Esophagus mucosa (tissue), 1 donor: ENCODE data around the gene HK3. TPM values are rescaled to one million over a fixed set of nuclear protein-coding genes. Genes with fewer than 3 reads are reported as not detected.

Source experiments
- ATAC-seq: fragments of 200-7000 bp; cut with Tn5 transposase; one replicate; pipeline ENCODE4 v1.9.1; 2020
- total RNA-seq: library from RNA; stranded (reverse); gene quantifications from one replicate; pipeline ENCODE4 v1.2.4, GENCODE V29; 2023
- donor health status: DM: yes; HTN: yes; CAD: no.

The HK3 gene
- total RNA-seq, 1 donor from 2014 or later: 1.4 TPM

DNA sequence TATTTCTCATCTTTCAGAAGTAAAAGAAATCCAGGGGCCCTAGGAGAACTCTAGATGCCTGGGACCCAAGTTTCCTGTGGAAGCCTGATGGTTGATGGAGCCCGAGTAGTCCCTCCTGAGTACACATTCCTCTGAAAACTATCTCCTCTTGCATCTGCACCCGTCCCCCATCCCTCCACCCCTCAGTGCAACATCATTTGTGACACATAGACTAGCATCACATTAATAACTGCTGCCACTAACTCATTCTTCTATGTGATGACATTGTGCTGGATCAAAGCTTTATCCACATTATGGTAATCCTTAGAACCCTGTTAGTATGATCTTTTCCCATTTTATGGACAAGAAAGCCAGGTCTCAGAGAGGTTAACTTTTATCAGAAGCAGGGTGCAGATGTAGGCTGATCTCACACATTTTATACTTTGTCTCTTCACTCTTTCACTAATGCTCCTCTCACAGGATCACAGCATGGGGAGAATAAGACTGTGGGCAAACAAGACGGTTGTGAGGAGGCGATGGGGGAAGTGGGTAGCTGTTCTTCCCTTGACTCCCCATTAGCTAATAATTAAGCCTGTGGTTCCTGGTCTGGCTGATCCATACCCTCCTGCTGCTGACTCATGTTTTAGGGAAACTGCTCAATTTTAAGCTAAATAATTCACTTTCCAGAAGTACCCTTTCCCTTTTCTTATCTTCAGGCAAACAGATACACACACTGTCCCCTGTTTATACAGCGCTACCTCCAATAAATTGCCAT, 3.9 kb upstream of the HK3 start:
- ATAC-seq: no peak

DNA sequence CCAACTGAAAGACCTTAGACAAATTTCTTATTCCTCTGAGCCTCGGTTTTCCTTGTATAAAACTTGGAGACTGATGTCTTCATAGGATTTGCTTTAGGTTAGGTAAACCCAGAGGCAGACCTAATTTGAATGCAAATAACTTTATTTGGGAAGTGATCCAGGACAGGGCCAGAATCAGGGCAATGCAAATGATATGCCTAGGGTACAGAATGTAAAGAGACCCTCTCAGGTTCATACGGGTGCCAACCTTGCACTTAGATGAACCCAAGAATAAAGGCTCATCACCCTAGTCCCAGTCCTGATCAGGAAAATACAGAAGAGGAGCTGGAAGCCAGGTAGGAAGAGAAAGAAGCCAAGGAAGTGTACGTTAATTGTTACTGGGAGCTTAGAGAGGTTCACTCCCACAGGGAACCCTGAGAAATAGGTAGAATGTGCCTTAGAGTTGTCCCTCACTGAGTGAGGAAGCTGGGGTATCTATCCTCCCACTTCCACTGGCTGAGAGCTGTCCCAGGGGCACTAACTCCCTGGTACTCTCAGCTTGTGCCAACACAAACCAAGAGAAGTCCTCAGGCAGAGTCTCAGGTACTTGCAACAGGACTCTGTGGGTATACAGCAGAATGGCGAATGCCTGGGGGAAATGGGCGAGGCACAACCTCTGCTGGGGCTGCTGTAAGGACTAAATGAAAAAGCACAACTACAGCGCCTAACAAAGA, 3.1 kb upstream of the HK3 start:
- ATAC-seq: no peak

DNA sequence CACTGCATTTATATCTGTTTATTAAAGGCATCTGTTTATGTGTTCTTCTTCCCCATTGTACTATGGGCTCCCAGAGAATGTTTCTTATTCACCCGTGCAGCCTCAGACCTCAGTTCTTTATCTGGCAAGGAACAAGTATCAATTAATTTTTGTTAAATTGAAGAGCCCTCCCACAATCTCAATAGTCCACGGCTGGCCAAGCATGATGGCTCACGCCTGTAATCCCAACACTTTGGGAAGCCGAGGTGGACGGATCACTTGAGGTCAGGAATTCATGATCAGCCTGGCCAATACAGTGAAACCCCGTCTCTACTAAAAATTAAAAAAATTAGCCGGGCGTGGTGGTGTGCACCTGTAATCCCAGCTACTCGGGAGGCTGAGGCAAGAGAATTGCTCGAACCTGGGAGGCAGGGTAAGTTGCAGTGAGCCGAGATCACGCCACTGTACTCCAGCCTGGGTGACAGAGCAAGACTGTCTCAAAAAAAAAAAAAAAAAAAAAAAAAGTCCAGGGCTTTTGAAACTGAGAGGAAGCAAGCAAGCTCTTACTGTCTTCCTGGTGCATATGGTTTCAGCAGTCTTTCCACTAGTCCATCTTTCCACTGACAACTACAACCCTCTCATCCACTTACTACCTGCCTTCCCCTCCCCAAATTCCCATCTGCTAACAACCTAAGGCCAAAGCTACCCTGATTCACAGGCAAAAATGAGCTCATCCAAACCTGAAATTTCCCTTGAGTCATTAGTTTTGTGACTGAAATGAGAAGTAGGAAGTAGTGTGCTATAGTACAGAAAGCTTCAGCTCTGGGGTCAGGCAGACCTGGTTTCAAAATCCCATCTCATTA, 2.3 kb upstream of the HK3 start:
- ATAC-seq: no peak

DNA sequence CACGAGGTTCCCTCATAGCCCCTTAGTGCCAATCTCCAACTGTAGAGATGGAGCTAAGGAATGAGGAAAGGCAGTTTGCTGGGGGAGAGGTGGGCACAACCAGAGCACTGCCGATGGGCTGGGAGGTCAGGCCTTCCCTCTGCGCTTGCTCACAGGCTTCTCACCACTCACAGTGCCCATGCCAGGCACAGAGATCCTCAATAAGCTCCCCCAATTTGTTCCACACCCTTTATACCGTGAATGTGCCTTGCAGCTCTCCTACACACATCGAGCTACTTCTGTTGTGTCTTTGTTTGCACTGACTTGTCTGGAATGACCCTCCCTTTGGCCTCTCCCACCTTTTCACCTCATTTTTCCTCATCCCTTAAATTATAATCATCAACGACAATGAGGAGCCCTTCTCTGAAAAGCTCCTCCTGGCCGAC, 1.6 kb upstream of the HK3 start:
- no peak for ATAC-seq

DNA sequence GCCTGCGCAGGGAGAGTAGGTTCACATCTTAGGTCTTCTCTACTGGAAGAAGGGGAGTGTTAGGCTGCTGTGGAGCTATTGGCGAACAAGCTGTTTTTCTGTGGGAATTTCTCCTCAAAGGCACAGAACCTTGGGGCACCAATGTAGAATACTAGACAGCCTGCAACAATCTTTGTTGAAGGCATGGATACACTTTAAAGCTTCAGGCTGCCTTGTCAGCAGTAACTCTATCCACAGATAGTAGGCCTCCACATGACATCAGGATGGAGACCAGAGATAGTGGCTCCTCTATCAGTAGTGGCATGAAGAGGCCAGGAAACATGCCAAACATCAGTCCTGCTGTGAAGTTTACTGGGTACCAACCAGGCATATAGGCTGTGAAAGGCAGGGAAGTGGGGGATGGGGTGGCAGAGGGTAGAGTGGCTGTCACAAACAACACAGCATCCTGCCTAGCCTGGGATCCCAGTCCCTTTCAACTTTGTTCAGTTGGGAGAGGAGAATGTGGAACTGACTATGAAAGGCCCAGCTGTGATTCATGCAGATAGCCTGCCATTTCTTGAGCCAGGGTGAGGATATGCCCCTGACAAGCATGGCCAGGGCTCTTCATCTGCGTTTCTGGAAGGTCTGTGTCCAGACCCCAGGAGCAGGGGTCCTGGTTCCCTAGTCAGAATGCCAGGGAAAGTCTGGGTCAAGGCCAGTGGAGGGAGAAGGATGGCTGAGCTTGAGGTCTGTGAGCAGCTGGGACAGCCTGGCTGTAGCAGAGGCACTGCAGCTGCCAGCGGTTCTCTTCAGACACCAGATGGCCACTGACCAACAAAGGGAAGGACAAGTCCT, 1.0 kb upstream of the HK3 start:
- no peak for ATAC-seq

DNA sequence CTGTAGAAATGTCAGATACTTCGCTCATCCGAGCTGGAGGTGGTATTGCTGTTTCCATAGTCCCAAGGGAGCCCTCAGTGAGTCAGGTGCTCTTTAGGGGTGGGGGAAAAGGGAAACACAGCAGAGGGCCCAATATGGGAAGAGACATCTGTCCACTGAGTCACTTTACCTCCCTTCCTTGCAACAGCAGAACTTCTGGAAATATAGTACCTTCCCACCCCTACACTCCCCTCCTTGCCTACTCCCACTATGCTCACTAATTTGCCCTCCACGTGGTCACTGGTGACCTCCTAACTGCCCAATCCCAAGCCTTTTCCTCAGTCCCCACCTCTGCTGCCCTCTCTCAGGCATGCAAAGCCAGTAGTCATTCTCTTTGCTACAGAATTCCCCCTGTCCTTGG, 1.9 kb downstream of the HK3 start:
- no peak for ATAC-seq

DNA sequence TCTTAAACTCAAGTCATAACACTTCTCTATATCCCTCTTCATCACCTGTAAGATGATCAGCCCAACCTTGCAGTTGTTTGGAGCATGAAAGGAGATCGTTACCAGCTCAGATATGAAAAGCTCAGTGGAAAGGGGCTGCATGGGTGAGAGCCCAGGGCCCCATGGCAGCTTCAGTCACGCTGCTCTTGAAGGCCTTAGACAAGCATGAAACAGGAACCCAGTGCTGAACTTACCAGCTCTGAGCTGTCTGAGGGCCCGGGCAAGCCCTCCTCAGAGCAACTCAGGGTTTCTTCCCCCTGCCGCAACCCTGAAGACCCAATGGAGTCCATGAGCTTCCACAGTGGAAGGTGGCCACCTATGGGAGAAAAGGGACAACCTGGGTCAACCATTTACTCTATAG, 3.3 kb downstream of the HK3 start:
- ATAC-seq: no peak

DNA sequence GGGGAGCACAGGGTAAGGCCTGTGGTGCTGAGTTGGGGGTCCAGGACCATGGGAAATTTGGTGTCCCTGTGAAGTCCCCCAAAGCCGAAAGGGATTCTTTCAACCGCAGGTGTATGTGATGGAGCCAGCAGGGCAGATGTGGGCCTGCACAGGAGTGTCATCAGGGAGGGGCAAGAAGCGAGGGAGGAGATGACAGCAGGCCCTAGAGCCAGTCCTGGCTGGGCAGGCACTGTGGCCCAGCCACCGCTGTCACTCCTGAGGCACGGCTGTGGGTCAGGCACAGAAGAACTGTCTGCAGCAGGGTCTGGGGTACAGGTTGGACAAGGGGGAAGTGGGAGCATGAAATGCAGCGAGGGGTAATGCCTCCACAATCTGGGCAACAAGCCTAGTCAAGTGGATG, 4.8 kb downstream of the HK3 start:
- no peak for ATAC-seq

DNA sequence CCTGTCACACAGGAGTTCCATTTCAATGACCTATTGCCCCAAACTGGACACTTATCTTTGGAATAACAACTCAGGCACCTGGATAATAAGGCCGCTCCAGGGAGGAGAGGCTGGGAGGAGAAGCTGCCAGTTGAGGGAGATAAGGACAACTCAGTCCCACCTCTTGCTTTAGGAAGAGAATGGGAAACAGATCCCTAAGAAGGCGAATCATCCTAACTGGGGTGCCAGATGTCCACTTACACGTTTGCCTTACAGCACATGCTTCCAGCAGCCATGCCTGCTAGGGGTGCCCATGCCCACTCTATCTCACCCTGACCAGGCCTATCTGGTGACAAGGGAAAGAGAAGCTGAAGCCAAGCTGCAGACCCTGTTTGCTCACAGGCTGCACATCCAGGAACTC, 6.5 kb downstream of the HK3 start:
- ATAC-seq: no peak

DNA sequence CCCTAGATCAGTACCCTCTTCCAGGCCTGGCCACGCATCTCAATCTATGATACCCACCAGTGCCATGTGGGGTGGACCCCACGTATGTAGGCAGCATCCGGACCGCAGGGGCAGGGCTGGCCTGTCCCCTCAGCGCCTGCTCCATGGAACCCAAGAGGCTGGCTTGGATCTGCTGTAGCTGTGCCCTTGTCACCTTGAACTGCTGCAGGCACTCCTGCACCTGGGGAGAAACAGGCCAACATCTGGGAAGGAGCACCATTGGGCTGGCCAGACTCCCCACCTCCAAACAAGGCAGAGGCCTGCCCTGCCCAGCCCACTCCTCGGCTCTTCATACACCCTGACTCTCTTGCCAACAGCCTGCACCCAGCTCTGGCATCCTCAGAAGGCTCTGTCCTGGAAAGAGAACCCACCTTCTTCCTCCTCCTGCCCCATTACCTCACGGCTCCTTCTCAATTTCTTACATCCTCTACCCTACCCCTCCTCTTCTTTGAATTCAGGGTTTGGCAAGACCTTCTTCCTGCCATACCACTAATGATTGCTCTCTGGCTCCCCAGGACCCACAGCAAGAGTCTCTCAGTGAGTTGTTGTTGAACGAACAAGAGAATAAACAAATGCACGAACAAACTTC, 7.7 kb downstream of the HK3 start:
- no peak for ATAC-seq

DNA sequence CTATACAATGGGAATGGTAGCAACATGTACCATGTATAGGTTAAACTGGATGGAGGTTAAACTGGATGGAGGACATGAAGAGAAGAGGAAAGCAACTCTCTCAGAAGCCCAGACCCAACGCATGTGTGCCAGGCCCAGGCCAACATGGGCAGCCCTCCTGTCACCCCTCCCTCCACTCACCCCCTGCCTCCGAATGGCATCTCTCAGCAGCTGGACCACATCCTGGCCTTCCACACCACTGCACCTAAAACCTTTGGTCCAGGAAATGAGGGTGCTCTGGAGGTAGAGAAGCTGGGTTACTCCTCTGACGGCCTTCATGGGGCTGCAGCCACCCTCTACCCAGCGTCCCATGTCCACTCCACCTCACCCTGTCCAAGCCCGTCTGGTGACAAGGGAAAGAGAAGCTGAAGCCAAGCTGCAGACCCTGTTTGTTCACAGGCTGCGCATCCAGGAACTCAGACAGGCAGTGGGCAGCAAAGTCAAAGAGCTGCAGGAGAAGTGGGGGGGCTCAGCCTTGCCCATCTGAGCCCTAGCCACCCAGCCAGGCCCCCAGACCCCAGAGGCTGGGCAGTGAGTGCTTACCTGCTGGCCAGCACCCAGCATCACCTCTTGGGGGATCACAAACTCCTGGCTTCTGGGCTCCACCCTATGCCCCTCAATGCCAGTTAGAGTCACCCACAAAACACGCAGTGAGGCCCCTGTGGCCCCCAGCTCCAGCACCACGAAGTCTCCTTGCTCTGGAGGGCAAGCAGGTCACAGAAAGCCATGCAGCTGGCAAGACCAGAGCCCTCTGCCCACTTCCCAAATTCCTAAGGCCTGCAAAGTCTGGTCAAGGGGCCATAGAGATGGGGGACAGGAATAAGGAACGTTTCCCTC, 8.5 kb downstream of the HK3 start:
- ATAC-seq: no peak

DNA sequence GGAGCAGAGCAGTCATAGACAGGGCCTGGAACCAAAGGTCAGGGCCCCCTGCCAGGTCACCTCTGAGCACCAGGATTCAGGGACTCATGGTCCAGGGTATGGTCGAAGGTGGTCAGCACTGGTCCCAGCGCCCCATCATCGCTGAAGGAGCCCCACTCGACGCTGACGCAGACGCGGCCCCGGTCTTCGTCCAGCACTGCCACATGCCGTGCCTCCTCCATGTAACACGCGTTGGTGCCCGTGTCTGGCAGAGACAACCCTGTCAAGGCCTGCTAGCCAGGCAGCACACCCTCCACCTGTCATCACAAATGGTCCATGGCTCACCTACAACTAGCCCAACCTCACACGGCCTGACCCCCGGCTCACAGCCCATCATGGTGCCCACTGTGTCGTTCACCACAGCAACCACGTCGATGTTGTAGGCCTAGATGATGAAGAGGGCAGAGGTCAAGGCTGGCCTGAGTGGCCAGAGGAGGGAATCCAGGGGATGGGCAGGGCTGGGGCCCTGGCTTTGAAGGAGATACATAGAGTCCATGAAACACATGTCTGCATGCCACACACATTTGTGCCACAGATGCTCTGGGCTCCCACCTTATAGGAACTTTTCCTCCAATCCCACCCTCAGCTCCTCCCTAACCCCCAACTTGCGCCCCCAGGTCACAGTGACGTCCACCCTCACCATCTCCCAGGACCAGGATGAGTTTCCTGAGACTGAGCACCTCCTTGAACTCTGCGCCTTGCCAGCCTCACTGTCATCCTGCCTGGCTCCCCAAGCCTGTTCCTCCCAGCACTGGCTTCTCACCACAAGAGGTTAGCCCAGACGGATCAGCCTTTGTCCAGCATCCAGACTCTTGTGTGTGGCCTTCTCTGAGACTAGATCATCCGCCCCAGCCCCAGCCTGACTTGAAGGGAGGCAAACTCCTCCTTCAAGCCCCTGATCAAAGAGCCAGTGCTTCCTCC, 9.5 kb downstream of the HK3 start:
- no peak for ATAC-seq

DNA sequence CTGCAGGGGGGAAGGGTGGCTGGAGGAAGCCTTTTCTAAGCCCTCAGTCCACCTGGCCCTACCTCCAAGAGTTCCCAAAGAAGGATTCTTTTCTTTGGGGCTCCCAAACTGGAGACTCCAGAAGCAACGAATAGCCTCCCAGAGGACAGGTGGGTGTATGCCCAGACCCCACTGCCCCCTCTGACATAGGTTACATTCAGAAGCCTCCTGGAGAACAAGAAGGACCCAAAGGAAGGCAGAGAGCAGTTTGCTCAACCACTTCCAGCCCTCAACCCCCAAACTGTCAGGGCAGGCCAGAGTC, 10.3 kb downstream of the HK3 start:
- ATAC-seq: no peak

DNA sequence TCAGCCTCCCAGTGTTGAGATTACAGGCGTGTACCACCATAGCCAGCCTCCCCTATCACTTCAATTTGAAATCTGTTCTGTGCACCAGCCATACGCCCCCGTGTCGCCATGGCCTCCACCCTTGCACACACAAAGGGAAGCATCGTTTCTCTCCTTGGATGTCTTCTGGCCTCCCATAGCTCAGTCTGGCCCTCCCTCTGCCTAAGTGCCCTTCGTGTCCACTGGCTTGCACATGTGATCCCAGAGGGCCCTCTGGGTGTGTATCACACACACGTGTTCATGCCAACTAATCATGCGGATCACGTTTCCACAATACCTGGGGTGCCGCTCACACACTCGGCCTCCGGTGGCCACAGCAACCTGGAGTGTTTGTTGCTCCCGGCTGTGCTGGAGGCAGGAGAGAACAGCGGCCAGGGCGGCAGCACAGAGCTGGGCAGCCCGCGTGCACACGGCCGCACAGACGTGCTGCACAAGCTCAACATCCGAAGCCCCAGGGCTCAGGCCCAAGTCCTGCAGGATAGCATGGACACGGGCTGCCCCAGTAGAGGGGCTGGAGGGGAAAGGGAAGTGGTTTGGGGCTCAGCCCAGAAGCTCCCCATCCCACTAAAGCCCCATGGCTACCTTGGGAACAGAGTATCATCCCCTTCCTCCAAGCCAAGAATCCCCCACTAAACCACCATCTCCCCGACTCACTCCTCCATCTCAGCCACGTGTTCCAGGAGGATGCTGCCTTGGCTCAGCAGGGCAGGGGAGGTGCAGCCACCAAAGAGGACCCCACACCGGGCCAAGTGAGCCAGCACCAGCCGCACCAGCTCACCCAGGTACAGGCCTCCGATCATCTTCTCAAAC, 10.9 kb downstream of the HK3 start:
- ATAC-seq: no peak

DNA sequence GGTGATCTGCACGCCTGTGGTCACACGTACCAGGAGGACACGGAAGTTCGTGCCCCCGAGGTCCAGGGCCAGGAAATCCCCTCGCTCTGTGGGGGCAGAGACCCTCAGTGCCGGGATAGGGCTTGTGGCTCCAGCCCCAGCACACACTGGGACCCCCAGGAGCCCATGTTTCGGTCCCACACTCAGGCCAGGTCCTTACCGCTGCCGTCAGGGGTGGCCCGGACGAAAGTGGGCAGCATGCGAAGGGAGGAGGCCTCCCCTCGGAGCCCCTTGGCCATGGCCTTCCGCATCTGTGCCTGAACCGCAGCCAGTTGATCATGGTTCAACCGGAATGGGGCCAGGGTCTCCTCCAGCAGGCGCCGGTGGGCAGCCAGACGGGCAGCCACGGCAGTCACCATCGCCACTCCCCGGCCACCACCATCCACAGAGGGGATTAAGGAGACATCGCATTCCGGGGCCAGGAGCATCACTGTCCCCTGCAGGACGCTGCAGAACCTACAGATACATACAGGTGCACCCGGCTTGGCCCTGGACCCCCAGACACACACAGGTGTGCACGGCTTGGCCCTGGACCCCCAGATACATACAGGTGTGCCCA, 11.8 kb downstream of the HK3 start:
- ATAC-seq: no peak

DNA sequence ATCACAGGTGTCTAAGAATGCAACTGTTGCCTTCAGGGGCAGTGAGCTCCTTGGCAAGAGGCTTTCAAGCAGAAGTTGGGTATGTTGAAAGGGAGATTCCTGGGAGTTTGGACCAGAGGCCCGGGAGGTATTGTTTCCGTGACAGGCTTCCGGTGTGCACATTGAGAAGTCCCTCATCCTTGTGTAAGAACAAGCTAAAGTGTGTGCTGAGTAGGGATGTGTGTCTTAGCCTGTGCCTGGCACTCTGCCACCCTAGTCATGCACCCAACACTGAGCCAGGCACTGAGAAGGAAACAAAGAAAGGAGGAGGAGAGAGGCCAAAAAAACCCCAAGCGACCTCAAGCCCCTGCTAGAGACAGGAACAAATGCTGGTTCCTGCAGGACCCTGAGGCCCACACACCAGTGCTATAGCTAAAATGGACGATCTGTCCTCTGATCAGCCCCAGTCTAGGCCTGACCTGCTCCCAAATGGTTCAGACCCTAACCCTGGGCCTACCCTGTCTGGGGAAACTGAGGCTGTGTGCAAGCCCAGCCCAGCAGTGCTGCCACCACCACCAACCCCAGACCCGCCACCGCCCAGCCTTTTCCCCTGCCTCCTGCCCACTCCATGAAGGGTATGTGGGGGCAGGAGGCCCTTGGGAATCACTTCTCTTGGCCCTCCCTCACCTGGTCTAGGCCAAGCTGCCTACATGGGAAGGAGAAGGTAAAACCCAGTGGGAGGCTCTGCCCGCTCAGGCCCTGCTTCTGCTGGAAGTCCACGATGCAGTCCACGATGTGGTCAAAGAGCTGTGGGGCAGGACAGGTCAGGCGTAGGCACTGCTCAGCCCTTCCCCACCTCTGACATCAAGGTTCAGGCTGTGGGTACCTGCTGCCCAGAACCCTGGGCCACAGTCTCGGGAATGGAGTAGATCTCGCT, 12.6 kb downstream of the HK3 start:
- no peak for ATAC-seq

DNA sequence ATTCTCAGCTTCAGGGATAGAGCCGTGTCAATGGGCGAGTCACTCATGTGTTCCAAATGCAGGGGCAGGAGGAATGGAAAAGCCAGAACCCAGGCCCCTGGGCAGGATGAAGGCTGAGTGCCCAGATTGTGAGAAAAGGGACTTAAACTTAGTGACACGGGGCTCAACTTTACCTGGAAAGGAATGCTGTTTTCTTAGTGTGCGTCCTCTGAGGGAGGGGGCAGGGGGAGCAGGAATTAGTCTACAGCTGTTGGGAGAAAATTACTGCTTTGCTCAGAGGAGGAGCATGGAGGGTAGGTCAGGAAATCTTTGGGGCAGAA, 14.6 kb downstream of the HK3 start:
- no peak for ATAC-seq
